Loucy (cell line): Measurements from ENCODE around the gene GLRX5.

Source experiments
- H2AFZ ChIP-seq: fragments of 200-600 bp; sonication (generic); 2 replicates; pipeline ENCODE4 v1.6.0; 2016; ENCODE audit warnings: antibody characterized with exemption, mild to moderate bottlenecking, low read length, moderate library complexity
- H3F3A ChIP-seq: fragments of 200-600 bp; 2 replicates; pipeline ENCODE4 v1.6.0; 2016; ENCODE audit warnings: antibody characterized with exemption, low read depth, mild to moderate bottlenecking
- H3K27me3 ChIP-seq: fragments of 200-600 bp; sonication (generic); 2 replicates; pipeline ENCODE4 v1.6.1; 2014; ENCODE audit warnings: low read length, mild to moderate bottlenecking; ENCODE audit not compliant: insufficient read depth, poor library complexity, severe bottlenecking
- H3K36me3 ChIP-seq: fragments of 200-600 bp; sonication (generic); 2 replicates; pipeline ENCODE4 v1.6.1; 2016; ENCODE audit warnings: low read length; ENCODE audit not compliant: insufficient read depth
- H3K4me1 ChIP-seq: fragments of 200-600 bp; sonication (generic); 2 replicates; pipeline ENCODE4 v1.5.1; 2014; ENCODE audit warnings: low read length, mild to moderate bottlenecking; ENCODE audit not compliant: insufficient read depth, poor library complexity, severe bottlenecking
- H3K4me2 ChIP-seq: fragments of 200-600 bp; sonication (generic); 2 replicates; pipeline ENCODE4 v1.6.0; 2014; ENCODE audit warnings: antibody characterized with exemption, low read length, low read depth, mild to moderate bottlenecking; ENCODE audit not compliant: poor library complexity, severe bottlenecking
- H3K4me3 ChIP-seq: fragments of 200-600 bp; sonication (generic); 2 replicates; pipeline ENCODE4 v1.5.1; 2014; ENCODE audit warnings: low read length, mild to moderate bottlenecking, mixed read lengths; ENCODE audit not compliant: poor library complexity, severe bottlenecking
- H3K79me2 ChIP-seq: fragments of 200-600 bp; sonication (generic); 2 replicates; pipeline ENCODE4 v1.6.1; 2014; ENCODE audit warnings: low read length; ENCODE audit not compliant: insufficient read depth
- H3K9ac ChIP-seq: fragments of 200-600 bp; sonication (generic); 2 replicates; pipeline ENCODE4 v1.6.0; 2014; ENCODE audit warnings: mild to moderate bottlenecking, low read depth, low read length, moderate library complexity; ENCODE audit not compliant: poor library complexity, severe bottlenecking
- H3K9me2 ChIP-seq: fragments of 200-600 bp; sonication (generic); replicated peaks from 2 replicates; pipeline ENCODE4 v1.6.1; 2016; ENCODE audit warnings: low read depth, low read length, mixed read lengths
- H3K9me3 ChIP-seq: fragments of 200-600 bp; sonication (generic); 2 replicates; pipeline ENCODE4 v1.6.1; 2014; ENCODE audit warnings: mild to moderate bottlenecking, antibody characterized with exemption, low read length, low read depth; ENCODE audit not compliant: insufficient read depth
- H4K20me1 ChIP-seq: fragments of 200-600 bp; sonication (generic); 2 replicates; pipeline ENCODE4 v1.6.0; 2014; ENCODE audit warnings: antibody characterized with exemption, low read length, mild to moderate bottlenecking; ENCODE audit not compliant: insufficient read depth, poor library complexity, severe bottlenecking
- EZH2phosphoT487 ChIP-seq: fragments of 200-600 bp; IDR thresholded peaks from 2 replicates; pipeline ENCODE4 v1.6.1; 2018; ENCODE audit warnings: antibody characterized with exemption, mild to moderate bottlenecking, moderate library complexity, borderline replicate concordance
- TF ChIP-seq, protein P1 (sequence below): fragments of 200-600 bp; sonication (generic); conservative IDR thresholded peaks from 2 replicates; pipeline ENCODE4 v1.5.1; 2014; ENCODE audit warnings: mild to moderate bottlenecking, antibody characterized with exemption, low read length

GLRX5 gene

DNA sequence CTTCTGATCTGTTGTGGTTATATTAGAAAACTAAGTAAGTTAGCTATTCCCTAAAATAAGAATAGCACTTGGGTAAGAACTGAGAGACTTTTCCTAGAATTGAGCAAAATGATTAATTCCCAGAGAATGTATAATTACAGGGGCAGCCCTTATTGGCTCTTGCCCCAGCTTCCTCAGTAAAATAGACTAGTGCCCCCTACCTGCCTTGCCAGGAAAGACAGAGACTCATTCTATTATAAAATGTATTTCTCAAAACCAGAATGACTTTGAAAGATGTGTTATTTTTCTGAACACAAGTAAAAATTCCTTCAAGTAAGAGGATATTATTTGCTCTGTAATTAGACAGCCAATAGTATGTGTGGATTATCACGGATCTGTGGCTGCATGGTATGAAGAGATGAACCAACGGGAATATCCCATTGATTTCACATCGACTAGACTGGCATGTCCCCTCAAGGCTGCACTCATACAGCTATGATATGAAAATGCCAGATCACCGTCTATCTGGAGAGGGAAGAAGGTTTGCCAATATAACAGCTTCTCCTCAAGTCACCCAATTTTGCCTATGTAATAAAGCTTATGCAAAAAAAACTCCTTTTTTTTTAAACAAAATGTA, 7.4 kb upstream of the GLRX5 start:
- Histone ChIP-seq H3K27me3 (no peaks in the 10 kb centered on the region), H3K79me2 (peaks cover 50% of the 10 kb centered on the region), H3K4me2 (no peak overlapping the region), H2AFZ (no peak overlapping the region), H3K9ac (peak overlapping the region; percentile 22), H3K4me3 (no peak overlapping the region), H3K9me3 (no peaks in the 10 kb centered on the region), H4K20me1 (peaks cover 22% of the 10 kb centered on the region), H3K4me1 (peaks cover 52% of the 10 kb centered on the region), H3K36me3 (no peaks in the 10 kb centered on the region), H3K9me2 (no peaks in the 10 kb centered on the region), H3F3A (0 out of 2 replicates have a peak, but pooled peaks cover 4% of the 10 kb centered on the region)
- no peak for TF ChIP-seq EZH2phosphoT487
- TF ChIP-seq, protein P1, sequence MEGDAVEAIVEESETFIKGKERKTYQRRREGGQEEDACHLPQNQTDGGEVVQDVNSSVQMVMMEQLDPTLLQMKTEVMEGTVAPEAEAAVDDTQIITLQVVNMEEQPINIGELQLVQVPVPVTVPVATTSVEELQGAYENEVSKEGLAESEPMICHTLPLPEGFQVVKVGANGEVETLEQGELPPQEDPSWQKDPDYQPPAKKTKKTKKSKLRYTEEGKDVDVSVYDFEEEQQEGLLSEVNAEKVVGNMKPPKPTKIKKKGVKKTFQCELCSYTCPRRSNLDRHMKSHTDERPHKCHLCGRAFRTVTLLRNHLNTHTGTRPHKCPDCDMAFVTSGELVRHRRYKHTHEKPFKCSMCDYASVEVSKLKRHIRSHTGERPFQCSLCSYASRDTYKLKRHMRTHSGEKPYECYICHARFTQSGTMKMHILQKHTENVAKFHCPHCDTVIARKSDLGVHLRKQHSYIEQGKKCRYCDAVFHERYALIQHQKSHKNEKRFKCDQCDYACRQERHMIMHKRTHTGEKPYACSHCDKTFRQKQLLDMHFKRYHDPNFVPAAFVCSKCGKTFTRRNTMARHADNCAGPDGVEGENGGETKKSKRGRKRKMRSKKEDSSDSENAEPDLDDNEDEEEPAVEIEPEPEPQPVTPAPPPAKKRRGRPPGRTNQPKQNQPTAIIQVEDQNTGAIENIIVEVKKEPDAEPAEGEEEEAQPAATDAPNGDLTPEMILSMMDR = peak; percentile 89

DNA sequence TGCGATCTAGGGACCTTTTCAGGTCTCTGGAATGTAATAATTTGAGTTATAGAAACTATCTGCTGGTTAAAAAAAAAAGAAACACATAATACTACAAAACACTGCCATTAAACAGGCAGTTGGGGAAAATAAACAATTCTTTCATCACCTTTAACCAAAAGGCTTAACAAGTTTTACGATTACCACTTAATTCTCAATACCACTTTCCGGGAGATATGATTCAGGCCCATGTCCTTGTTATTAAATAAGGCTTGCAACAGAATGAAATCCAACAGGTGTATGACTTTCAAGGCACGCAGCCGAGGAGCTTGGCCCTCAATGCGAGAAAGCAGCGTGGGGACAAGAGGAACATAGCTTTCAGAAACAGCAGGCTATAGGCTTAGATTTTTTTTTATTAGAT, 5.6 kb upstream of the GLRX5 start:
- no peaks in the 10 kb centered on the region for H3K27me3 ChIP-seq
- H3K9me3 ChIP-seq = no peaks in the 10 kb centered on the region
- peaks cover 29% of the 10 kb centered on the region for H4K20me1 ChIP-seq
- H2AFZ ChIP-seq = no peak overlapping the region
- H3K9me2 ChIP-seq = no peaks in the 10 kb centered on the region
- no peak overlapping the region for H3K4me3 ChIP-seq
- H3K36me3 ChIP-seq = no peaks in the 10 kb centered on the region
- H3K9ac ChIP-seq = no peak overlapping the region
- TF ChIP-seq EZH2phosphoT487 = no peak
- TF ChIP-seq, protein P1 = no peak
- H3K4me1 ChIP-seq = peaks cover 40% of the 10 kb centered on the region
- peaks cover 67% of the 10 kb centered on the region for H3K79me2 ChIP-seq
- peak overlapping the region; percentile 98 for H3K4me2 ChIP-seq
- H3F3A ChIP-seq = 0 out of 2 replicates have a peak, but pooled peaks cover 4% of the 10 kb centered on the region

DNA sequence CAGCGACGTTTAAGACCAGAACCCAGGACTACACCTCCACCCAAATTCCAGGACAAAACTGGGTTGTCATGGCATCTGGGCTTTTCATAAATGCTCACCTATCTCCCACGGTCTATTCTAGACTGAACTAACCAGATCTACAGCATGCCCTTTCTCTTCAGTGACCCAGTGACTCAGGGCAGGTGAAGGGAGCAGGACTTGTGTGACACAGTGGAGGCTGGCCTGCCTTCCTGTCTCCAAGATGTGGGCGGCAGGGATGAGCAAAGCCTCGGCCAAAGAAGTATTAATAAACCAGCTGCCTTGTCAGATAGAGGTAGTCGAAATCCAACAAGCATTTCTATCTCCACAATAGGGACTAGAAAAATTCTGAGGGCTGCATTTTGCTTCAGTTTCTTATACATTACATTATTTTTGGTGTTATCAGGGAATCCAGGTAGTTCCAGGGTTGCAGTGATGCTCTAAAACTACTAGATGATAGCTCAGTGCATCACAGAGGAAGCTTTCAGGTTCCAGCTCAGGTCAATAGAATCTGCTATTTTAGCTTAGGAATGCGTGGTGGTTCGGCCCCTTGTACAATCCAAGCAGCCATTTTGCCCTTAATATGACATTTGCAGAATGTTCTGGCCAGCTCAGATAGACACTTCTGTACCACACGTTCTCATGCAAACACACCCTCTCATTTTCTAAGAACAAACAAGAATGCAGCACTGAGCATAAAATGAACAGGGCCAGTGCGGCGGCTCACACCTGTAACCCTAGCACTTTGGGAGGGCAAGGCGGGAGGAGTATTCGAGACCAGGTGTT, 4.2 kb upstream of the GLRX5 start:
- H3F3A ChIP-seq = 0 out of 2 replicates have a peak, but pooled peaks cover 4% of the 10 kb centered on the region
- peaks cover 30% of the 10 kb centered on the region for H3K4me1 ChIP-seq

More for the DNA sequence above, 4.2 kb upstream of the GLRX5 start:
- TF ChIP-seq, protein P1 = no peak
- no peak for TF ChIP-seq EZH2phosphoT487
- H3K9ac ChIP-seq = peak overlapping the region; percentile 97
- H3K9me3 ChIP-seq = no peaks in the 10 kb centered on the region
- H2AFZ ChIP-seq = no peak overlapping the region
- H3K4me3 ChIP-seq = peak overlapping the region; percentile 81
- no peaks in the 10 kb centered on the region for H3K36me3 ChIP-seq
- peak overlapping the region; percentile 98 for H3K4me2 ChIP-seq
- H3K27me3 ChIP-seq = no peaks in the 10 kb centered on the region
- H3K9me2 ChIP-seq = no peaks in the 10 kb centered on the region
- peaks cover 75% of the 10 kb centered on the region for H3K79me2 ChIP-seq
- H4K20me1 ChIP-seq = peaks cover 34% of the 10 kb centered on the region
